ENCODE data around the gene CIZ1. TPM values are rescaled to one million over a fixed set of nuclear protein-coding genes. Genes with fewer than 3 reads are reported as not detected.
A peak's percentile ranks its signal among the peaks of the same experiment; 100 is the strongest.

Gene CIZ1
- total RNA-seq, 1 donor from 2014 or later = 140 TPM

- DNase-seq (ENCODE audit: low spot score) = no peak
- peaks cover 37% of the 10 kb centered on the region for H3K4me1 Mint-ChIP-seq (ENCODE audit: low read depth)
- H3K27me3 Mint-ChIP-seq (ENCODE audit: low read depth) = no peaks in the 10 kb centered on the region
- no peak for TF ChIP-seq CTCF (IDR thresholded peaks at IDR 0.05)
- H3K4me3 Mint-ChIP-seq (ENCODE audit: unreplicated experiment) = no peak overlapping the region
- peaks cover 23% of the 10 kb centered on the region for H3K36me3 Mint-ChIP-seq (ENCODE audit: low read depth)
- no peaks in the 10 kb centered on the region for H3K9me3 Mint-ChIP-seq (ENCODE audit: low read depth)
- no peak overlapping the region for H3K27ac Mint-ChIP-seq (ENCODE audit: unreplicated experiment)
Measured at GRCh38 chr9:128219831-128220230, 28.5 kb upstream of the CIZ1 start.

- no peak for TF ChIP-seq CTCF (IDR thresholded peaks at IDR 0.05)
- Mint-ChIP-seq H3K27ac (ENCODE audit: unreplicated experiment) (peak overlapping the region; percentile 46), H3K27me3 (ENCODE audit: low read depth) (no peaks in the 10 kb centered on the region), H3K36me3 (ENCODE audit: low read depth) (peaks cover 23% of the 10 kb centered on the region), H3K4me1 (ENCODE audit: low read depth) (peaks cover 47% of the 10 kb centered on the region), H3K4me3 (ENCODE audit: unreplicated experiment) (no peak overlapping the region), H3K9me3 (ENCODE audit: low read depth) (no peaks in the 10 kb centered on the region)
- DNase-seq (ENCODE audit: low spot score) = no peak
Measured at GRCh38 chr9:128218518-128219389, 27.4 kb upstream of the CIZ1 start.

GRCh38 chr9:128218172-128218517 is 26.8 kb upstream of the CIZ1 start:
- Mint-ChIP-seq H3K9me3 (ENCODE audit: low read depth) (no peaks in the 10 kb centered on the region), H3K36me3 (ENCODE audit: low read depth) (peaks cover 20% of the 10 kb centered on the region), H3K27ac (ENCODE audit: unreplicated experiment) (peak overlapping the region; percentile 46), H3K4me3 (ENCODE audit: unreplicated experiment) (no peak overlapping the region), H3K4me1 (ENCODE audit: low read depth) (peaks cover 52% of the 10 kb centered on the region), H3K27me3 (ENCODE audit: low read depth) (no peaks in the 10 kb centered on the region)
- TF ChIP-seq CTCF (IDR thresholded peaks at IDR 0.05) = no peak
- no peak for DNase-seq (ENCODE audit: low spot score)

- TF ChIP-seq CTCF (IDR thresholded peaks at IDR 0.05) = no peak
- no peaks in the 10 kb centered on the region for H3K27me3 Mint-ChIP-seq (ENCODE audit: low read depth)
- peak overlapping the region; percentile 97 for H3K27ac Mint-ChIP-seq (ENCODE audit: unreplicated experiment)
- peaks cover 17% of the 10 kb centered on the region for H3K36me3 Mint-ChIP-seq (ENCODE audit: low read depth)
- H3K4me3 Mint-ChIP-seq (ENCODE audit: unreplicated experiment) = no peak overlapping the region
- no peak for DNase-seq (ENCODE audit: low spot score)
- no peaks in the 10 kb centered on the region for H3K9me3 Mint-ChIP-seq (ENCODE audit: low read depth)
- peaks cover 58% of the 10 kb centered on the region for H3K4me1 Mint-ChIP-seq (ENCODE audit: low read depth)
Measured at GRCh38 chr9:128216781-128217553, 25.6 kb upstream of the CIZ1 start.

All from chondrocyte (in vitro differentiated cells).